Measurements from ENCODE around the gene SCT.

The SCT gene

GRCh38 chr11:590997-591396, 36.0 kb downstream of the SCT start:
- in situ Hi-C loops (cut with HindIII; ENCODE audit: low sequenced_read_pairs): no loop called here

- in situ Hi-C loops (cut with HindIII; ENCODE audit: low sequenced_read_pairs): no loop called here
Measured at GRCh38 chr11:589798-590197, 37.2 kb downstream of the SCT start.

- in situ Hi-C loops (cut with HindIII; ENCODE audit: low sequenced_read_pairs): no loop called here
Measured at GRCh38 chr11:587978-588380, 39.0 kb downstream of the SCT start.

DNA sequence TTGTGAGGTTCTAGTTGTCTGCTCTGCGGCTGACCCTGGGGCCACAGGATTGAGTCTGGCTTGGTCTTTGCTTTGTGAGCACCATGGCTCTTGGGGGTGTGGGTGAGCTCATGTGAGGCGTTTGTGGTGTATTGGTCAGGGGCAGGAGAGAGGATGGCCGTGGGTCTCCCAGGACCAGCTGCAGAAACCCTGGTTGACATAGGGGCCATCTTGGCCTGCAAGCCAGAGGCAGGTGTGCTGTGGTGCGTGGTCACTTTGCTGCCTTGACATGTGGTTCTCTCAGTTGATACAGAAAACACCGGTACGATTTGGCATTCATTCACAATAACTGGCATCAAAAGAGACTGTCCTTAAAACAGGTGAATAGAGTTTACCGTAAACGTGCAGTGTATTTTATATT, 39.4 kb downstream of the SCT start:
- in situ Hi-C loops (cut with HindIII; ENCODE audit: low sequenced_read_pairs): no loop called here

DNA sequence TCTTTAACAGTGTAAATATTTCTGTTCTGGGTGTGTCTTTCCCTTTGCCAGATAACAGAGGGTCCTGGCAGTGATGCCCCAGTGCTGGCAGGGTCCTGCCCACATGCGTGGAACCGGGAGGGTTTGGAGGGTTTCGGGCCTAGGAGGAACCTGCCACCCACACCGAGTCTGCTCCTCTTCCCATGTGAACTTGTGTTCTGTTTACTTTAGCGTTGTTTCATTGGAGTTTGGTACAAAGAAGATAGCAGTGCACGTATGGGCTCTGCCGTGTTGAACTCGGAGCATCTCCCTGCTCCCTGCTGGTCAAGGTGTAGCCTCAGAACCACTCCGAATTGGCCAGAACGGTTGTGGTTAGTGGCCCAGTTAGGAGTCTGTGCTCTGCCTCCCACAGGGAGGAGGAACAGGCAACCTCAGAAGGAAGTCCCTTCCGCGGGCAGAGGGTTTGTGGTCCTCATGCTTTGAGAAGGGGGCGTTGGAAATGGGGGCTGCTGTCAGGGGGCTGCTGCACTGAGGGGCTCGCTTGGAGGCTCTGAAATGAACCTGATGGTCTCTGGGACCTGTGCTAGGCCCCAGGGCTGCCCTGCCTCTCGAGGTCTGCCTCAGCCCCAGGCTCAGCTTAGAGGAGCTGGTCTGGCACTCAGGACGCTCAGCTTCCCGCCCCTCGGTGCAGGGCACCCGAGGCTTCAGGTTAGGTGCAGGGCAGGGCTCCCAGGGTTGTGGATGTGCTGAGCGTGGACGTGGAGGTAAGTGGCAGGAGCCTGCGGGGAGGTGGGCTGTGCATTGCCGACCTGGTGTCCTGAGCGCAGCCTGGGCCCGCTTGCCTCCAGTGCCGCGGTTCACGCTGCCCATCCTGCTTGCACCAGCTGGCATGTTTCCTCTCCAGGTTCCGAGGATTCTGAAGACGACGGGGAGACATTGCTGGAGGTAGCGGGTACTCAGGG, 40.3 kb downstream of the SCT start:
- in situ Hi-C loops (cut with HindIII; ENCODE audit: low sequenced_read_pairs): no loop called here

- in situ Hi-C loops (cut with HindIII; ENCODE audit: low sequenced_read_pairs): no loop called here
Measured at GRCh38 chr11:584287-584686, 42.7 kb downstream of the SCT start.

- in situ Hi-C loops (cut with HindIII; ENCODE audit: low sequenced_read_pairs): no loop called here
Measured at GRCh38 chr11:581752-582151, 45.2 kb downstream of the SCT start.

DNA sequence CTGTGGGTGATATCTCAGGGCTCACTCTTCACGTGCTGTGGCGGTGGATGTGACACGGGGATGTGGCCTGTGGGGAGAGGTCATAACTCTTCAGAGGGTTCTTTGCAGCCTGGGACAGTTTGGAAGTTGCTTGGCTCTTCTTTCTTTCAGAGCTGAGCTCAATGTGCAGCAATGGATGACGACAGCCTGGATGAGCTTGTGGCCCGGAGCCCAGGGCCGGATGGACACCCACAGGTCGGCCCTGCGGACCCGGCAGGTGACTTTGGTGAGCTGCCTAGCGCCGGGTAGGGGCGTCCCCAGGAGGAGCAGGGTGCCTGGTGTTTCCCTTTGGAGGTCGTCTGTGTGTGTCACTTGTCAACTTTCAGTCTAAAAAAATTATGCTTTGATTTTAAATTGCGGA, 45.6 kb downstream of the SCT start:
- in situ Hi-C loops (cut with HindIII; ENCODE audit: low sequenced_read_pairs): no loop called here

GRCh38 chr11:579830-580601, 47.0 kb downstream of the SCT start:
- in situ Hi-C loops (cut with HindIII; ENCODE audit: low sequenced_read_pairs): no loop called here

DNA sequence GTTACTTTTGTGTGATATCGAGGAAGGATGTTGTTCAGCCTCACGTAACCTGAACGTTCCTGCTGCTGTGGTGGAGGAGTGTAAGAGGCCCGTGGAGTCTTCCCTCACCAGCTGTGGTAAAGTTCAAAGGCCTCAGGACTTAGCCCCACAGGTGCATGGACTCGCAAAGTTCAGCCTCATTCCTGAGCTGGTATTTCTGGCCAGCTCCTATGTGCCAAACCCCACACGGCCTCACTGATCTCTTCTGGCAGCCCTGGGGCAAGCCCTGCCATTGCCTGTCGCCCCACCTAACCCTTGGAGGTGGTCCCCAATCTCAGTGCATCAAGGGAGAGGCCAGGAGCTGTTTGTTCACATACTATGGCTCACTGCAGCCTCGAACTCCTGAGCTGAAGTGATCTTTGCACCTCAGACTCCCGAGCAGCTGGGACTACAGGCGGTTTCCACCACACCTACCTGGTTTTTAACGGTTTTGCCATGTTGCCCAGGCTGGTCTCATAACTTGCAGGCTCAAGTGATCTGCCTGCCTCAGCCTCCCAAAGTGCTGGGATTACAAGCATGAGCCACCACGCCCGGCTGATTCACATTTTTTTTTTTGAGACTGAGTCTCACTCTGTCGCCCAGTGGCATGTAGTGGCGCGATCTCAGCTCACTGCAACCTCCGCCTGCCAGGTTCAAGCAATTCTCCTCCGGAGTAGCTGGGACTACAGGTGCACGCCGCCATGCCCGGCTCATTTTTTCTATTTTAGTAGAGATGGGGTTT, 48.5 kb downstream of the SCT start:
- in situ Hi-C loops (cut with HindIII; ENCODE audit: low sequenced_read_pairs): no loop called here

DNA sequence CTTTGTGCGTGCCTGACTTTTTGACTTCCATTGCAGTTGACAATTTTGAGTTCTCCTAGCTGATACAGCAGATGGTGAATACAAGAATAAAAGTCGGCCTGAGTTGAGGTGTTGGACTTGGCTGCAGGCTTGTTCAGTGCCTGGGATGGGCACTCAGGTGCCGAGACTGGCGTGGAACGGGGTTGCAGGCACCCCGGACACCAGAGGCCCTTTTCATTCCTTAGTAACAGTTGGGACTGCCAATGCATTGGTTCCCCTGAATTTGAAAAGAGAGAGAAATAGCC, 49.4 kb downstream of the SCT start:
- in situ Hi-C loops (cut with HindIII; ENCODE audit: low sequenced_read_pairs): no loop called here

DNA sequence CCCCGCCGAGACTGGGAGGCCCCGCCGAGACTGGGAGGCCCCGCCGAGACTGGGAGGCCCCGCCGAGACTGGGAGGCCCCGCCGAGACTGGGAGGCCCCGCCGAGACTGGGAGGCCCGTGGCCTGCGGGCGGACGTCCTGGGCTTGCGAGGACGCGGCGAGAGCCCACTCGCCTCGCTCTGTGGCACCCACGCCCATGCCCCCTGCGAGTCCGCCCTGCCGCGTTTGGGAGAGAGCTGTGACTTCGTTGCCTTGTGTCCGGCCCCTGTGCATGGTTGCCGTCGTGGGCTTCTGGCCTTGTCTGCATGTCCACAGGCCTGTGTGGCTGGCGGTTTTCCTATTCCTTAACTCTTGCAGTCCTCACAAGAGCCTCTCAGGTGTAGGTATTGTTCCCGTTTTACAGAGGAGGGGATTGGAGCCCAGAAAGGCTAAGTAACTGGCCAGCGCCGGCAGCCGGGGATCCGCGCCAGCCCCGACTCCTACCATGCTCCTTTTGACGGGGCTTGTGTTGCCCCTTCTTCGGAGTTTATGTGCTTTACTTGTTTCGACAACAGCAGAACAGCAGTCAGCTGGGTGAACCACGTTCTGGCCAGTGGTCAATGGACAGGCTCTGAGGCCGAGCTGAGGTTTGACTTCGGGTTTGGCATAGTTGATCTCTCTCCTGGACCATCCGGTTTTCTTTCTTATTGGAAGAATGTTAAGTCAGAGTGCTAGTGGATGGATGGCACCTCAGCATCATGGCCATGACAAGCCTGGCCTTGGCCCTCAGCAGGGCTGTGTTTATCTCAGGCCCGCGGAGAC, 50.0 kb downstream of the SCT start:
- in situ Hi-C loops (cut with HindIII; ENCODE audit: low sequenced_read_pairs): no loop called here

Measured in endothelial cell of hepatic sinusoid (primary cell).